Natural killer cell treated with Interleukin-12 subunit alpha and Interleukin-12 subunit beta and Interleukin-15 and Interleukin-18, amount 100 ng/mL, for 72 hours (primary cell): ENCODE data around the gene CEP97. TPM values are rescaled to one million over a fixed set of nuclear protein-coding genes. Genes with fewer than 3 reads are reported as not detected.

Source experiments
- ATAC-seq, 2 donors: fragments of 150-1000 bp; cut with Tn5 transposase in 1 of 2; sonication (Bioruptor Pico), chemical (Tn5 transposase) in 1 of 2; 2 replicates each; pipeline ENCODE4 v1.10.0; 2021
- DNase-seq: peaks from one replicate; pipeline ENCODE4 v3.0.0; 2022; ENCODE audit warnings: low spot score
- H3K27ac Mint-ChIP-seq, 2 donors: 1 replicate in 1 of 2; 2 replicates in 1 of 2; pipeline ENCODE4 v1.8.0; 2022; ENCODE audit warnings: mixed read lengths in 2 of 2, mild to moderate bottlenecking in 1 of 2, moderate library complexity in 1 of 2
- H3K27me3 Mint-ChIP-seq, 2 donors: 1 replicate in 1 of 2; 2 replicates in 1 of 2; pipeline ENCODE4 v1.8.0; 2022; ENCODE audit warnings: mixed read lengths in 2 of 2
- H3K36me3 Mint-ChIP-seq: one replicate; pipeline ENCODE4 v1.8.0; 2022; ENCODE audit warnings: mixed read lengths
- H3K4me1 Mint-ChIP-seq, 2 donors: 1 replicate in 1 of 2; 2 replicates in 1 of 2; pipeline ENCODE4 v1.8.0; 2022; ENCODE audit warnings: low read depth in 2 of 2, mixed read lengths in 2 of 2, mild to moderate bottlenecking in 1 of 2
- H3K4me3 Mint-ChIP-seq: one replicate; pipeline ENCODE4 v1.8.0; 2022; ENCODE audit warnings: mixed read lengths
- H3K9me3 Mint-ChIP-seq: 2 replicates; pipeline ENCODE4 v1.8.0; 2022; ENCODE audit warnings: mixed read lengths
- total RNA-seq, 2 donors: library from RNA; stranded (reverse); gene quantifications; one replicate each; pipeline ENCODE4 v1.2.3, GENCODE V29; 2022

CEP97 gene
- total RNA-seq, 2 donors from 2014 or later: 16.4 to 25.6 TPM

GRCh38 chr3:101803173-101803782, 78.9 kb downstream of the CEP97 start:
- ATAC-seq (peak; percentile 97 to 98), DNase-seq (peak; percentile 79)
- H3K4me1 Mint-ChIP-seq: peaks cover 8 to 12% of the 10 kb centered on the region in 2 donors
- H3K4me3 Mint-ChIP-seq: peak overlapping the region; percentile 39
- peak overlapping the region in 1 of 2 donors; percentile 64 for H3K27ac Mint-ChIP-seq
- peaks cover 4% of the 10 kb centered on the region for H3K36me3 Mint-ChIP-seq
- no peaks in the 10 kb centered on the region for H3K9me3 Mint-ChIP-seq
- no peaks in the 10 kb centered on the region for H3K27me3 Mint-ChIP-seq

- DNase-seq (no peak), ATAC-seq (no peak)
- peaks cover 10 to 14% of the 10 kb centered on the region in 2 donors for H3K4me1 Mint-ChIP-seq
- peaks cover 4% of the 10 kb centered on the region for H3K36me3 Mint-ChIP-seq
- H3K9me3 Mint-ChIP-seq: no peaks in the 10 kb centered on the region
- peak overlapping the region in 1 of 2 donors; percentile 64 for H3K27ac Mint-ChIP-seq
- peak overlapping the region; percentile 39 for H3K4me3 Mint-ChIP-seq
- H3K27me3 Mint-ChIP-seq: no peaks in the 10 kb centered on the region
Observed at GRCh38 chr3:101803939-101804338, 79.5 kb downstream of the CEP97 start.

GRCh38 chr3:101806491-101806890, 82.1 kb downstream of the CEP97 start:
- H3K27ac Mint-ChIP-seq: no peak overlapping the region
- H3K9me3 Mint-ChIP-seq: no peaks in the 10 kb centered on the region
- H3K4me1 Mint-ChIP-seq: peaks cover 14 to 30% of the 10 kb centered on the region in 2 donors
- no peaks in the 10 kb centered on the region for H3K27me3 Mint-ChIP-seq
- H3K4me3 Mint-ChIP-seq: no peak overlapping the region
- ATAC-seq (no peak), DNase-seq (no peak)
- H3K36me3 Mint-ChIP-seq: peaks cover 4% of the 10 kb centered on the region

- no peak for ATAC-seq
- Mint-ChIP-seq H3K4me1 (peaks cover 14 to 30% of the 10 kb centered on the region in 2 donors), H3K9me3 (no peaks in the 10 kb centered on the region), H3K27me3 (no peaks in the 10 kb centered on the region), H3K36me3 (peaks cover 4% of the 10 kb centered on the region), H3K27ac (no peak overlapping the region), H3K4me3 (no peak overlapping the region)
- no peak for DNase-seq
Observed at GRCh38 chr3:101807888-101808287, 83.5 kb downstream of the CEP97 start.

- H3K27me3 Mint-ChIP-seq: no peaks in the 10 kb centered on the region
- peaks cover 10 to 31% of the 10 kb centered on the region in 2 donors for H3K4me1 Mint-ChIP-seq
- no peaks in the 10 kb centered on the region for H3K9me3 Mint-ChIP-seq
- no peak for ATAC-seq
- no peak overlapping the region for H3K4me3 Mint-ChIP-seq
- H3K36me3 Mint-ChIP-seq: peaks cover 1% of the 10 kb centered on the region
- DNase-seq: no peak
- H3K27ac Mint-ChIP-seq: peak overlapping the region; percentile 35 to 36
Observed at GRCh38 chr3:101809178-101810021, 85.0 kb downstream of the CEP97 start.

- DNase-seq (no peak), ATAC-seq (no peak)
- no peaks in the 10 kb centered on the region for H3K36me3 Mint-ChIP-seq
- no peak overlapping the region for H3K4me3 Mint-ChIP-seq
- H3K9me3 Mint-ChIP-seq: no peaks in the 10 kb centered on the region
- H3K27me3 Mint-ChIP-seq: no peaks in the 10 kb centered on the region
- H3K27ac Mint-ChIP-seq: peak overlapping the region; percentile 26 to 31
- peaks cover 14 to 34% of the 10 kb centered on the region in 2 donors for H3K4me1 Mint-ChIP-seq
Observed at GRCh38 chr3:101810022-101810418, 85.6 kb downstream of the CEP97 start.

GRCh38 chr3:101811875-101812274, 87.5 kb downstream of the CEP97 start:
- no peaks in the 10 kb centered on the region for H3K36me3 Mint-ChIP-seq
- no peak for DNase-seq
- no peaks in the 10 kb centered on the region for H3K27me3 Mint-ChIP-seq
- ATAC-seq: no peak
- no peaks in the 10 kb centered on the region for H3K9me3 Mint-ChIP-seq
- no peak overlapping the region for H3K4me3 Mint-ChIP-seq
- no peak overlapping the region for H3K27ac Mint-ChIP-seq
- peaks cover 18 to 40% of the 10 kb centered on the region in 2 donors for H3K4me1 Mint-ChIP-seq

- H3K36me3 Mint-ChIP-seq: no peaks in the 10 kb centered on the region
- no peak for ATAC-seq
- no peaks in the 10 kb centered on the region for H3K9me3 Mint-ChIP-seq
- H3K27me3 Mint-ChIP-seq: no peaks in the 10 kb centered on the region
- H3K27ac Mint-ChIP-seq: peak overlapping the region in 1 of 2 donors; percentile 47
- H3K4me1 Mint-ChIP-seq: peaks cover 22 to 40% of the 10 kb centered on the region in 2 donors
- no peak for DNase-seq
- no peak overlapping the region for H3K4me3 Mint-ChIP-seq
Observed at GRCh38 chr3:101812895-101813294, 88.5 kb downstream of the CEP97 start.

GRCh38 chr3:101813817-101814440, 89.5 kb downstream of the CEP97 start:
- Mint-ChIP-seq H3K36me3 (no peaks in the 10 kb centered on the region), H3K4me3 (no peak overlapping the region), H3K4me1 (peaks cover 20 to 38% of the 10 kb centered on the region in 2 donors), H3K27me3 (no peaks in the 10 kb centered on the region), H3K9me3 (no peaks in the 10 kb centered on the region), H3K27ac (peak overlapping the region; percentile 47 to 56)
- no peak for ATAC-seq
- DNase-seq: no peak

- ATAC-seq: peak in 1 of 2 donors; percentile 63
- peak overlapping the region; percentile 52 for H3K4me3 Mint-ChIP-seq
- no peaks in the 10 kb centered on the region for H3K36me3 Mint-ChIP-seq
Observed at GRCh38 chr3:101814835-101815234, 90.4 kb downstream of the CEP97 start.

GRCh38 chr3:101816215-101817149, 92.1 kb downstream of the CEP97 start:
- no peak overlapping the region for H3K4me3 Mint-ChIP-seq
- peak overlapping the region in 1 of 2 donors; percentile 67 for H3K27ac Mint-ChIP-seq
- DNase-seq (no peak), ATAC-seq (no peak)
- no peaks in the 10 kb centered on the region for H3K36me3 Mint-ChIP-seq
- peaks cover 25 to 28% of the 10 kb centered on the region in 2 donors for H3K4me1 Mint-ChIP-seq
- H3K27me3 Mint-ChIP-seq: no peaks in the 10 kb centered on the region
- no peaks in the 10 kb centered on the region for H3K9me3 Mint-ChIP-seq

More at GRCh38 chr3:101814835-101815234, 90.4 kb downstream of the CEP97 start:
- no peaks in the 10 kb centered on the region for H3K9me3 Mint-ChIP-seq
- H3K27me3 Mint-ChIP-seq: no peaks in the 10 kb centered on the region
- no peak for DNase-seq
- peak overlapping the region; percentile 28 to 56 for H3K27ac Mint-ChIP-seq
- peaks cover 22 to 32% of the 10 kb centered on the region in 2 donors for H3K4me1 Mint-ChIP-seq

GRCh38 chr3:101817992-101818391, 93.6 kb downstream of the CEP97 start:
- Mint-ChIP-seq H3K4me1 (peaks cover 25 to 28% of the 10 kb centered on the region in 2 donors), H3K27ac (peak overlapping the region in 1 of 2 donors; percentile 67), H3K36me3 (peaks cover 7% of the 10 kb centered on the region), H3K9me3 (no peaks in the 10 kb centered on the region), H3K4me3 (no peak overlapping the region), H3K27me3 (no peaks in the 10 kb centered on the region)
- DNase-seq: no peak
- no peak for ATAC-seq

GRCh38 chr3:101819649-101820206, 95.3 kb downstream of the CEP97 start:
- H3K4me3 Mint-ChIP-seq: no peak overlapping the region
- no peaks in the 10 kb centered on the region for H3K9me3 Mint-ChIP-seq

More at GRCh38 chr3:101819649-101820206, 95.3 kb downstream of the CEP97 start:
- Mint-ChIP-seq H3K36me3 (peaks cover 7% of the 10 kb centered on the region), H3K27me3 (no peaks in the 10 kb centered on the region), H3K27ac (peak overlapping the region in 1 of 2 donors; percentile 21), H3K4me1 (peaks cover 18 to 20% of the 10 kb centered on the region in 2 donors)
- DNase-seq: no peak
- ATAC-seq: no peak
